Skeletal muscle tissue (tissue), 4 donors: ENCODE results near the gene SYNDIG1L. TPM values are rescaled to one million over a fixed set of nuclear protein-coding genes. Genes with fewer than 3 reads are reported as not detected.

Experiments used
- H3K27ac ChIP-seq: one replicate; pipeline ENCODE4 v1.7.0; 2013; ENCODE audit warnings: mild to moderate bottlenecking, low read depth, low read length, inconsistent platforms
- H3K27me3 ChIP-seq, 3 donors: one replicate each; pipeline ENCODE4 v1.7.0; 2013; ENCODE audit warnings: low read length in 3 of 3; ENCODE audit not compliant: control insufficient read depth in 3 of 3, insufficient read depth in 3 of 3
- H3K36me3 ChIP-seq, 3 donors: one replicate each; pipeline ENCODE4 v1.7.0; 2013; ENCODE audit warnings: low read length in 3 of 3; ENCODE audit not compliant: control insufficient read depth in 3 of 3, insufficient read depth in 3 of 3
- H3K4me1 ChIP-seq, 3 donors: one replicate each; pipeline ENCODE4 v1.7.0; 2013; ENCODE audit warnings: low read length in 3 of 3, mild to moderate bottlenecking in 3 of 3; ENCODE audit not compliant: control insufficient read depth in 3 of 3, insufficient read depth in 3 of 3
- H3K4me3 ChIP-seq, 3 donors: one replicate each; pipeline ENCODE4 v1.7.0; 2013; ENCODE audit warnings: low read length in 3 of 3
- H3K9ac ChIP-seq, 3 donors: one replicate each; pipeline ENCODE4 v1.7.0; 2013; ENCODE audit warnings: low read length in 3 of 3, mild to moderate bottlenecking in 3 of 3, moderate library complexity in 2 of 3, low read depth in 1 of 3
- H3K9me3 ChIP-seq, 3 donors: one replicate each; pipeline ENCODE4 v1.7.0; 2013; ENCODE audit warnings: low read length in 3 of 3; ENCODE audit not compliant: control insufficient read depth in 3 of 3
- total RNA-seq: library from RNA; depleted of rRNA; stranded (reverse); fragments of >200 nt; gene quantifications from one replicate; pipeline ENCODE4 v1.2.3, GENCODE V29; 2014
- donor health status: Osteomylitis.

Gene SYNDIG1L
- total RNA-seq, 1 donor from 2014 or later: under 0.01 TPM

- Histone ChIP-seq H3K36me3 (no peaks in the 10 kb centered on the region), H3K9ac (no peak overlapping the region), H3K27me3 (peaks cover 6 to 25% (median 13%) of the 10 kb centered on the region in 3 donors)
These were observed 8.0 kb downstream of the SYNDIG1L start for GRCh38 chr14:74418031-74418430.

GRCh38 chr14:74417611-74418010 is 8.4 kb downstream of the SYNDIG1L start:
- Histone ChIP-seq H3K36me3 (no peaks in the 10 kb centered on the region), H3K27ac (no peak overlapping the region), H3K4me3 (no peak overlapping the region), H3K4me1 (no peaks in the 10 kb centered on the region), H3K27me3 (peaks cover 5 to 25% (median 12%) of the 10 kb centered on the region in 3 donors), H3K9ac (no peak overlapping the region), H3K9me3 (peaks cover 0 to 2% (median 0%) of the 10 kb centered on the region in 3 donors)

More at GRCh38 chr14:74418031-74418430, 8.0 kb downstream of the SYNDIG1L start:
- H3K27ac ChIP-seq: no peak overlapping the region
- H3K9me3 ChIP-seq: peaks cover 0 to 2% (median 0%) of the 10 kb centered on the region in 3 donors
- no peaks in the 10 kb centered on the region for H3K4me1 ChIP-seq
- no peak overlapping the region for H3K4me3 ChIP-seq

- no peak overlapping the region for H3K4me3 ChIP-seq
- no peaks in the 10 kb centered on the region for H3K4me1 ChIP-seq
- H3K27me3 ChIP-seq: peaks cover 9 to 27% (median 12%) of the 10 kb centered on the region in 3 donors
- H3K27ac ChIP-seq: no peak overlapping the region
- H3K9ac ChIP-seq: no peak overlapping the region
- H3K9me3 ChIP-seq: peaks cover 0 to 2% (median 0%) of the 10 kb centered on the region in 3 donors
- H3K36me3 ChIP-seq: no peaks in the 10 kb centered on the region
These were observed 8.8 kb downstream of the SYNDIG1L start for GRCh38 chr14:74417201-74417600.

- H3K27ac ChIP-seq: no peak overlapping the region
- no peak overlapping the region for H3K9ac ChIP-seq
- peaks cover 10 to 31% (median 24%) of the 10 kb centered on the region in 3 donors for H3K27me3 ChIP-seq
- H3K4me1 ChIP-seq: no peaks in the 10 kb centered on the region
- H3K9me3 ChIP-seq: no peaks in the 10 kb centered on the region
- H3K4me3 ChIP-seq: no peak overlapping the region
- H3K36me3 ChIP-seq: no peaks in the 10 kb centered on the region
These were observed 10.9 kb downstream of the SYNDIG1L start for GRCh38 chr14:74415115-74415437.

GRCh38 chr14:74414403-74415114 is 11.5 kb downstream of the SYNDIG1L start:
- Histone ChIP-seq H3K4me1 (no peaks in the 10 kb centered on the region), H3K27ac (no peak overlapping the region), H3K36me3 (no peaks in the 10 kb centered on the region), H3K4me3 (no peak overlapping the region), H3K27me3 (peaks cover 14 to 31% (median 26%) of the 10 kb centered on the region in 3 donors), H3K9me3 (no peaks in the 10 kb centered on the region), H3K9ac (no peak overlapping the region)

- Histone ChIP-seq H3K27me3 (peaks cover 14 to 28% (median 24%) of the 10 kb centered on the region in 3 donors), H3K9me3 (no peaks in the 10 kb centered on the region), H3K36me3 (no peaks in the 10 kb centered on the region), H3K9ac (no peak overlapping the region), H3K27ac (no peak overlapping the region), H3K4me1 (no peaks in the 10 kb centered on the region), H3K4me3 (no peak overlapping the region)
These were observed 12.4 kb downstream of the SYNDIG1L start for GRCh38 chr14:74413627-74414026.

GRCh38 chr14:74412753-74413152 is 13.3 kb downstream of the SYNDIG1L start:
- H3K9me3 ChIP-seq: no peaks in the 10 kb centered on the region
- no peaks in the 10 kb centered on the region for H3K4me1 ChIP-seq
- H3K27me3 ChIP-seq: peaks cover 14 to 26% (median 21%) of the 10 kb centered on the region in 3 donors
- H3K9ac ChIP-seq: no peak overlapping the region
- H3K36me3 ChIP-seq: no peaks in the 10 kb centered on the region
- H3K4me3 ChIP-seq: no peak overlapping the region
- H3K27ac ChIP-seq: no peak overlapping the region

GRCh38 chr14:74411671-74412070 is 14.3 kb downstream of the SYNDIG1L start:
- Histone ChIP-seq H3K9ac (no peak overlapping the region), H3K27ac (no peak overlapping the region), H3K4me3 (no peak overlapping the region), H3K27me3 (peaks cover 14 to 27% (median 18%) of the 10 kb centered on the region in 3 donors), H3K9me3 (no peaks in the 10 kb centered on the region), H3K4me1 (no peaks in the 10 kb centered on the region), H3K36me3 (no peaks in the 10 kb centered on the region)

GRCh38 chr14:74409441-74409840 is 16.6 kb downstream of the SYNDIG1L start:
- Histone ChIP-seq H3K9me3 (no peaks in the 10 kb centered on the region), H3K9ac (no peak overlapping the region), H3K4me1 (no peaks in the 10 kb centered on the region), H3K27me3 (peaks cover 15 to 40% (median 32%) of the 10 kb centered on the region in 3 donors), H3K4me3 (no peak overlapping the region), H3K36me3 (no peaks in the 10 kb centered on the region), H3K27ac (no peak overlapping the region)

GRCh38 chr14:74408870-74409269 is 17.1 kb downstream of the SYNDIG1L start:
- Histone ChIP-seq H3K27me3 (peaks cover 19 to 37% (median 37%) of the 10 kb centered on the region in 3 donors), H3K9ac (no peak overlapping the region), H3K4me1 (no peaks in the 10 kb centered on the region)

More at GRCh38 chr14:74408870-74409269, 17.1 kb downstream of the SYNDIG1L start:
- H3K27ac ChIP-seq: no peak overlapping the region
- H3K9me3 ChIP-seq: no peaks in the 10 kb centered on the region
- no peaks in the 10 kb centered on the region for H3K36me3 ChIP-seq
- no peak overlapping the region for H3K4me3 ChIP-seq
